ENCODE data around the gene LSAMP.

DNA sequence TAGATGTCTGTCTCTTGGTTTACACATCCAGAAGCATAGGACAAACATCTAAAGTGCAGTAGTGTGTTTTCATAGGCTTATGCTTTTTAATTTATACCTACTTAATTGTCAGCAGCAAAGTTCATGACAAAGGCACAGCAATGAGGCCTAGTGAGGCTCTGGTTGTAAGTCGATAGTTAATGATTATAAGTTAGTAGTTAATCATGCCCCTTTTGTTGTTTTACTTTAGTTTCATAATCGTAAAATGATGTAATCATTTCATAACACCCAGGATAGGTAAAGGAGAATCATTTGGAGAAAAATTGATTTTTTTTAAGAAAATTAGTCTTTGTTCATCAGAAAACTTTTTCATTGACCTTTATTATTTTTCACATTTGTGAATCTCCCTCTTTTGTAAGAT lies 351.9 kb downstream of the LSAMP start:
- TF ChIP-seq, protein P1, sequence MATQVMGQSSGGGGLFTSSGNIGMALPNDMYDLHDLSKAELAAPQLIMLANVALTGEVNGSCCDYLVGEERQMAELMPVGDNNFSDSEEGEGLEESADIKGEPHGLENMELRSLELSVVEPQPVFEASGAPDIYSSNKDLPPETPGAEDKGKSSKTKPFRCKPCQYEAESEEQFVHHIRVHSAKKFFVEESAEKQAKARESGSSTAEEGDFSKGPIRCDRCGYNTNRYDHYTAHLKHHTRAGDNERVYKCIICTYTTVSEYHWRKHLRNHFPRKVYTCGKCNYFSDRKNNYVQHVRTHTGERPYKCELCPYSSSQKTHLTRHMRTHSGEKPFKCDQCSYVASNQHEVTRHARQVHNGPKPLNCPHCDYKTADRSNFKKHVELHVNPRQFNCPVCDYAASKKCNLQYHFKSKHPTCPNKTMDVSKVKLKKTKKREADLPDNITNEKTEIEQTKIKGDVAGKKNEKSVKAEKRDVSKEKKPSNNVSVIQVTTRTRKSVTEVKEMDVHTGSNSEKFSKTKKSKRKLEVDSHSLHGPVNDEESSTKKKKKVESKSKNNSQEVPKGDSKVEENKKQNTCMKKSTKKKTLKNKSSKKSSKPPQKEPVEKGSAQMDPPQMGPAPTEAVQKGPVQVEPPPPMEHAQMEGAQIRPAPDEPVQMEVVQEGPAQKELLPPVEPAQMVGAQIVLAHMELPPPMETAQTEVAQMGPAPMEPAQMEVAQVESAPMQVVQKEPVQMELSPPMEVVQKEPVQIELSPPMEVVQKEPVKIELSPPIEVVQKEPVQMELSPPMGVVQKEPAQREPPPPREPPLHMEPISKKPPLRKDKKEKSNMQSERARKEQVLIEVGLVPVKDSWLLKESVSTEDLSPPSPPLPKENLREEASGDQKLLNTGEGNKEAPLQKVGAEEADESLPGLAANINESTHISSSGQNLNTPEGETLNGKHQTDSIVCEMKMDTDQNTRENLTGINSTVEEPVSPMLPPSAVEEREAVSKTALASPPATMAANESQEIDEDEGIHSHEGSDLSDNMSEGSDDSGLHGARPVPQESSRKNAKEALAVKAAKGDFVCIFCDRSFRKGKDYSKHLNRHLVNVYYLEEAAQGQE (IDR thresholded peaks at IDR 0.05; ENCODE audit: unreplicated experiment), result no peak
- TF ChIP-seq, protein P2, sequence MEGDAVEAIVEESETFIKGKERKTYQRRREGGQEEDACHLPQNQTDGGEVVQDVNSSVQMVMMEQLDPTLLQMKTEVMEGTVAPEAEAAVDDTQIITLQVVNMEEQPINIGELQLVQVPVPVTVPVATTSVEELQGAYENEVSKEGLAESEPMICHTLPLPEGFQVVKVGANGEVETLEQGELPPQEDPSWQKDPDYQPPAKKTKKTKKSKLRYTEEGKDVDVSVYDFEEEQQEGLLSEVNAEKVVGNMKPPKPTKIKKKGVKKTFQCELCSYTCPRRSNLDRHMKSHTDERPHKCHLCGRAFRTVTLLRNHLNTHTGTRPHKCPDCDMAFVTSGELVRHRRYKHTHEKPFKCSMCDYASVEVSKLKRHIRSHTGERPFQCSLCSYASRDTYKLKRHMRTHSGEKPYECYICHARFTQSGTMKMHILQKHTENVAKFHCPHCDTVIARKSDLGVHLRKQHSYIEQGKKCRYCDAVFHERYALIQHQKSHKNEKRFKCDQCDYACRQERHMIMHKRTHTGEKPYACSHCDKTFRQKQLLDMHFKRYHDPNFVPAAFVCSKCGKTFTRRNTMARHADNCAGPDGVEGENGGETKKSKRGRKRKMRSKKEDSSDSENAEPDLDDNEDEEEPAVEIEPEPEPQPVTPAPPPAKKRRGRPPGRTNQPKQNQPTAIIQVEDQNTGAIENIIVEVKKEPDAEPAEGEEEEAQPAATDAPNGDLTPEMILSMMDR (conservative IDR thresholded peaks at IDR 0.05; ENCODE audit: low read depth in 2 of 2), result no peak
- TF ChIP-seq STAT1 (IDR thresholded peaks at IDR 0.05; ENCODE audit: unreplicated experiment) (no peak), JUNB (IDR thresholded peaks at IDR 0.05; ENCODE audit: unreplicated experiment) (no peak)
